ENCODE data around the gene CCDC137.
A peak's percentile ranks its signal among the peaks of the same experiment; 100 is the strongest.
"Not testable (repeated sequence)": the region's sequence is repeated elsewhere in the genome, so short reads cannot be mapped to it uniquely, and the experiment has no call there.

Gene CCDC137

GRCh38 chr17:81667754-81668153 lies 1.2 kb downstream of the CCDC137 start:
- Histone ChIP-seq H3K36me3 (ENCODE audit: control insufficient read depth in 1 of 2, insufficient read depth in 2 of 2, low read length in 2 of 2) (peaks cover 11 to 33% of the 10 kb centered on the region in 2 donors), H3K27me3 (ENCODE audit: low read depth, low read length) (no peaks in the 10 kb centered on the region), H3K4me1 (ENCODE audit: control insufficient read depth in 1 of 2, insufficient read depth in 2 of 2, low read length in 2 of 2) (peaks cover 6 to 20% of the 10 kb centered on the region in 2 donors), H3K4me3 (ENCODE audit: low read depth in 1 of 2, low read length in 2 of 2) (no peak overlapping the region), H3K27ac (ENCODE audit: low read length) (no peak overlapping the region), H3K9me3 (ENCODE audit: control insufficient read depth in 1 of 2, low read length in 2 of 2) (no peaks in the 10 kb centered on the region)

- Histone ChIP-seq H3K9me3 (ENCODE audit: control insufficient read depth in 1 of 2, low read length in 2 of 2) (no peaks in the 10 kb centered on the region), H3K4me1 (ENCODE audit: control insufficient read depth in 1 of 2, insufficient read depth in 2 of 2, low read length in 2 of 2) (peaks cover 0 to 4% of the 10 kb centered on the region in 2 donors), H3K36me3 (ENCODE audit: control insufficient read depth in 1 of 2, insufficient read depth in 2 of 2, low read length in 2 of 2) (peaks cover 12 to 50% of the 10 kb centered on the region in 2 donors), H3K27me3 (ENCODE audit: low read depth, low read length) (no peaks in the 10 kb centered on the region), H3K27ac (ENCODE audit: low read length) (no peak overlapping the region), H3K4me3 (ENCODE audit: low read depth in 1 of 2, low read length in 2 of 2) (no peak overlapping the region)
These were observed 6.0 kb downstream of the CCDC137 start for GRCh38 chr17:81672504-81672903.

DNA sequence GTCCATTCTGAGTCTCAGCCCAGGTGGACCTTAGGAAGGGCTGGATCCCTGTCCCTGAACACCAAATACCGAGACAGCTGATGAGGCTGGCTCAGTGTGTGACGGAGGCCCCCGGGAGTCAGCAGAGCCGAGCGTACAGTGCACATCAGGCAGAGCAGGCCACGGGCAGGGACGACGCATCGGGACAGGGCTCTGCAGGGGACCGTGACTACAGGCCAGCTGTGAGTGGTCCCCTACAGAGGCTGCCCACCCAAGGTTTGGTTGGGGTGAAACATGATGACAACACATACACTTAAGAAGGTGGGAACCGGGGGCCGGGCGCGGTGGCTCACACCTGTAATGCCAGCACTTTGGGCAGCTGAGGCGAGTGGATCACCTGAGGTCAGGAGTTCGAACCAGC lies 6.4 kb downstream of the CCDC137 start:
- Histone ChIP-seq H3K4me3 (ENCODE audit: low read depth in 1 of 2, low read length in 2 of 2) (no peak overlapping the region), H3K9me3 (ENCODE audit: control insufficient read depth in 1 of 2, low read length in 2 of 2) (no peaks in the 10 kb centered on the region), H3K4me1 (ENCODE audit: control insufficient read depth in 1 of 2, insufficient read depth in 2 of 2, low read length in 2 of 2) (no peaks in the 10 kb centered on the region), H3K36me3 (ENCODE audit: control insufficient read depth in 1 of 2, insufficient read depth in 2 of 2, low read length in 2 of 2) (peaks cover 12 to 50% of the 10 kb centered on the region in 2 donors), H3K27me3 (ENCODE audit: low read depth, low read length) (no peaks in the 10 kb centered on the region), H3K27ac (ENCODE audit: low read length) (no peak overlapping the region)

- Histone ChIP-seq H3K9me3 (ENCODE audit: control insufficient read depth in 1 of 2, low read length in 2 of 2) (no peaks in the 10 kb centered on the region), H3K36me3 (ENCODE audit: control insufficient read depth in 1 of 2, insufficient read depth in 2 of 2, low read length in 2 of 2) (peaks cover 12 to 50% of the 10 kb centered on the region in 2 donors), H3K27ac (ENCODE audit: low read length) (no peak overlapping the region), H3K27me3 (ENCODE audit: low read depth, low read length) (no peaks in the 10 kb centered on the region), H3K4me1 (ENCODE audit: control insufficient read depth in 1 of 2, insufficient read depth in 2 of 2, low read length in 2 of 2) (no peaks in the 10 kb centered on the region), H3K4me3 (ENCODE audit: low read depth in 1 of 2, low read length in 2 of 2) (no peak overlapping the region)
These were observed 7.2 kb downstream of the CCDC137 start for GRCh38 chr17:81673561-81674258.

GRCh38 chr17:81675515-81676221 lies 9.1 kb downstream of the CCDC137 start:
- peaks cover 8 to 45% of the 10 kb centered on the region in 2 donors for H3K36me3 ChIP-seq (ENCODE audit: control insufficient read depth in 1 of 2, insufficient read depth in 2 of 2, low read length in 2 of 2)
- not testable (repeated sequence) for H3K4me1 ChIP-seq (ENCODE audit: control insufficient read depth in 1 of 2, insufficient read depth in 2 of 2, low read length in 2 of 2); H3K4me3 ChIP-seq (ENCODE audit: low read depth in 1 of 2, low read length in 2 of 2); H3K27me3 ChIP-seq (ENCODE audit: low read depth, low read length); H3K27ac ChIP-seq (ENCODE audit: low read length); H3K9me3 ChIP-seq (ENCODE audit: control insufficient read depth in 1 of 2, low read length in 2 of 2)

- H3K36me3 ChIP-seq (ENCODE audit: control insufficient read depth in 1 of 2, insufficient read depth in 2 of 2, low read length in 2 of 2): peaks cover 8 to 38% of the 10 kb centered on the region in 2 donors
- H3K27me3 ChIP-seq (ENCODE audit: low read depth, low read length): no peaks in the 10 kb centered on the region
- H3K27ac ChIP-seq (ENCODE audit: low read length): no peak overlapping the region
- H3K4me3 ChIP-seq (ENCODE audit: low read depth in 1 of 2, low read length in 2 of 2): no peak overlapping the region
- no peaks in the 10 kb centered on the region for H3K4me1 ChIP-seq (ENCODE audit: control insufficient read depth in 1 of 2, insufficient read depth in 2 of 2, low read length in 2 of 2)
- no peaks in the 10 kb centered on the region for H3K9me3 ChIP-seq (ENCODE audit: control insufficient read depth in 1 of 2, low read length in 2 of 2)
These were observed 10.4 kb downstream of the CCDC137 start for GRCh38 chr17:81676906-81677305.

DNA sequence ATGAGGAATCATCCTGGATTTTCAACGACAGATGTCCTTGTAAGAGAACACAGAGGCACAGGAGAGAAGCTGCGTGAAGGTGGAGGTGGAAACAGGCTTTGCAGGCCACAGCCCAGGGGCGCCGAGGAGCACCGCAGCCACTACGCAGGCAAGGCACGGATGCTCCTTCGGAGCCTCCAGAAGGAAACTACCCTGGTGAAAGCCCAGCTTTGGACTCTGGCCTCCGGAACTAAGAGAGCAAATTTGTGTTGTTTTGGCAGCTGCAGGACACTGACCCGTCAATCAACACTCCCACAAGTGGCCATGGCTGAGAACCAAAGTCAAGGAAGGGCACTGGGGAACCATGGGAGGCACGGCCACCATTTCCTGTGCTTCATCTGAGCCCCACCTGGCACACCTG lies 13.6 kb downstream of the CCDC137 start:
- H3K9me3 ChIP-seq (ENCODE audit: control insufficient read depth in 1 of 2, low read length in 2 of 2): no peaks in the 10 kb centered on the region
- no peaks in the 10 kb centered on the region for H3K27me3 ChIP-seq (ENCODE audit: low read depth, low read length)
- H3K4me3 ChIP-seq (ENCODE audit: low read depth in 1 of 2, low read length in 2 of 2): no peak overlapping the region
- H3K36me3 ChIP-seq (ENCODE audit: control insufficient read depth in 1 of 2, insufficient read depth in 2 of 2, low read length in 2 of 2): peaks cover 0 to 17% of the 10 kb centered on the region in 2 donors
- H3K27ac ChIP-seq (ENCODE audit: low read length): no peak overlapping the region
- H3K4me1 ChIP-seq (ENCODE audit: control insufficient read depth in 1 of 2, insufficient read depth in 2 of 2, low read length in 2 of 2): peaks cover 7 to 20% of the 10 kb centered on the region in 2 donors

GRCh38 chr17:81681672-81682071 lies 15.1 kb downstream of the CCDC137 start:
- Histone ChIP-seq H3K4me1 (ENCODE audit: control insufficient read depth in 1 of 2, insufficient read depth in 2 of 2, low read length in 2 of 2) (peaks cover 9 to 25% of the 10 kb centered on the region in 2 donors), H3K4me3 (ENCODE audit: low read depth in 1 of 2, low read length in 2 of 2) (no peak overlapping the region), H3K36me3 (ENCODE audit: control insufficient read depth in 1 of 2, insufficient read depth in 2 of 2, low read length in 2 of 2) (peaks cover 6 to 23% of the 10 kb centered on the region in 2 donors), H3K27me3 (ENCODE audit: low read depth, low read length) (no peaks in the 10 kb centered on the region), H3K9me3 (ENCODE audit: control insufficient read depth in 1 of 2, low read length in 2 of 2) (no peaks in the 10 kb centered on the region), H3K27ac (ENCODE audit: low read length) (no peak overlapping the region)

DNA sequence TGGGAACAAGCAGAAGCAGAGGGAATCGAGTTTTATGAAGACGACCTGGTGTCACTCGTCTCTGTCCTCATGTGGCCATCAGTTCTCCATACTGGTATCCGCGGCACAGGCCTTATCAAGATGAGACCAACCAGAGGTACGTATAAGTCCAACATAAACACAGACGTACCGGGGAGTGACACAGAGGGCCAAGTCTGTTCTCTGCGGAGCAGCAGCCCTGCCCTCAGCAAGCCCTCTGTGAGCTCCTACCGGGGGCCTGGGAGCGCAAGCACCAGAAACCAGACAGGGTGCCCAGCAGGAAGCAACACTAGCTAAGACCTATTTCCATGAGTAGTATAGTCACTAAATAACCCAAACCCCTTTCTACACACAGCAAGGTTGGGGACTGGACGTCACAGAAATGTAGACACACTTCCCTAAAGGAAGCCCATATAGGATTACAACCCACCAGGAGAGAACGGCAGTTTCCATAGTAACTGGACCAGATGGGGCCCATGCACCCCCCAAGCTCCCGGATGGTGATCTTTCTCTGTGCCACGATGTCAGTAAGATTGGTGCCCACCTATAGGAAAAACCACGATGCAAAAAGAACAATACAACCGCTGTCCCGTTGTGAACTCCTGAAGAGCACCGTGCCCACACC lies 16.1 kb downstream of the CCDC137 start:
- Histone ChIP-seq H3K27ac (ENCODE audit: low read length) (peak overlapping the region; percentile 56), H3K36me3 (ENCODE audit: control insufficient read depth in 1 of 2, insufficient read depth in 2 of 2, low read length in 2 of 2) (peaks cover 14 to 33% of the 10 kb centered on the region in 2 donors), H3K9me3 (ENCODE audit: control insufficient read depth in 1 of 2, low read length in 2 of 2) (no peaks in the 10 kb centered on the region), H3K27me3 (ENCODE audit: low read depth, low read length) (no peaks in the 10 kb centered on the region), H3K4me3 (ENCODE audit: low read depth in 1 of 2, low read length in 2 of 2) (peak overlapping the region; percentile 81 to 82), H3K4me1 (ENCODE audit: control insufficient read depth in 1 of 2, insufficient read depth in 2 of 2, low read length in 2 of 2) (peaks cover 9 to 25% of the 10 kb centered on the region in 2 donors)

GRCh38 chr17:81683208-81683583 lies 16.7 kb downstream of the CCDC137 start:
- peaks cover 15 to 38% of the 10 kb centered on the region in 2 donors for H3K36me3 ChIP-seq (ENCODE audit: control insufficient read depth in 1 of 2, insufficient read depth in 2 of 2, low read length in 2 of 2)
- peak overlapping the region; percentile 56 for H3K27ac ChIP-seq (ENCODE audit: low read length)
- H3K27me3 ChIP-seq (ENCODE audit: low read depth, low read length): no peaks in the 10 kb centered on the region

More at GRCh38 chr17:81683208-81683583, 16.7 kb downstream of the CCDC137 start:
- Histone ChIP-seq H3K9me3 (ENCODE audit: control insufficient read depth in 1 of 2, low read length in 2 of 2) (no peaks in the 10 kb centered on the region), H3K4me1 (ENCODE audit: control insufficient read depth in 1 of 2, insufficient read depth in 2 of 2, low read length in 2 of 2) (peaks cover 9 to 25% of the 10 kb centered on the region in 2 donors), H3K4me3 (ENCODE audit: low read depth in 1 of 2, low read length in 2 of 2) (peak overlapping the region; percentile 81 to 82)
